Ishikawa (cell line): ENCODE results near the gene OR9Q2.

Experiments
- CEBPB ChIP-seq: IDR thresholded peaks from 2 replicates; pipeline ENCODE4 v1.6.1; 2012
- CREB1 ChIP-seq: IDR thresholded peaks from 2 replicates; pipeline ENCODE4 v1.6.1; 2012; ENCODE audit warnings: low read depth
- EGR1 ChIP-seq: IDR thresholded peaks from 2 replicates; pipeline ENCODE4 v1.6.1; 2012
- EP300 ChIP-seq: IDR thresholded peaks from 2 replicates; pipeline ENCODE4 v1.6.1; 2012; ENCODE audit warnings: borderline replicate concordance
- FOXM1 ChIP-seq: IDR thresholded peaks from 2 replicates; pipeline ENCODE4 v1.6.1; 2012; ENCODE audit warnings: low read depth, borderline replicate concordance
- NFIC ChIP-seq: IDR thresholded peaks from 2 replicates; pipeline ENCODE4 v1.6.1; 2012
- RAD21 ChIP-seq: IDR thresholded peaks from 2 replicates; pipeline ENCODE4 v1.6.1; 2012; ENCODE audit warnings: low read depth
- TAF1 ChIP-seq: IDR thresholded peaks from 2 replicates; pipeline ENCODE4 v1.6.1; 2012; ENCODE audit warnings: low read depth, mild to moderate bottlenecking
- TCF12 ChIP-seq: IDR thresholded peaks from 2 replicates; pipeline ENCODE4 v1.6.1; 2012; ENCODE audit warnings: low read depth
- TEAD4 ChIP-seq: IDR thresholded peaks from 2 replicates; pipeline ENCODE4 v1.6.1; 2012
- USF1 ChIP-seq: IDR thresholded peaks from 2 replicates; pipeline ENCODE4 v1.6.1; 2012
- YY1 ChIP-seq: IDR thresholded peaks from 2 replicates; pipeline ENCODE4 v1.6.1; 2012; ENCODE audit warnings: low read depth
- ZBTB7A ChIP-seq: IDR thresholded peaks from 2 replicates; pipeline ENCODE4 v1.6.1; 2012; ENCODE audit warnings: low read depth
- TF ChIP-seq, protein P1 (sequence below): IDR thresholded peaks from 2 replicates; pipeline ENCODE4 v1.6.1; 2012
- TF ChIP-seq, protein P2 (sequence below): IDR thresholded peaks from 2 replicates; pipeline ENCODE4 v1.6.1; 2012; ENCODE audit warnings: low read depth, mild to moderate bottlenecking

The OR9Q2 gene, protein sequence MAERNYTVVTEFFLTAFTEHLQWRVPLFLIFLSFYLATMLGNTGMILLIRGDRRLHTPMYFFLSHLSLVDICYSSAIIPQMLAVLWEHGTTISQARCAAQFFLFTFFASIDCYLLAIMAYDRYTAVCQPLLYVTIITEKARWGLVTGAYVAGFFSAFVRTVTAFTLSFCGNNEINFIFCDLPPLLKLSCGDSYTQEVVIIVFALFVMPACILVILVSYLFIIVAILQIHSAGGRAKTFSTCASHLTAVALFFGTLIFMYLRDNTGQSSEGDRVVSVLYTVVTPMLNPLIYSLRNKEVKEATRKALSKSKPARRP

DNA sequence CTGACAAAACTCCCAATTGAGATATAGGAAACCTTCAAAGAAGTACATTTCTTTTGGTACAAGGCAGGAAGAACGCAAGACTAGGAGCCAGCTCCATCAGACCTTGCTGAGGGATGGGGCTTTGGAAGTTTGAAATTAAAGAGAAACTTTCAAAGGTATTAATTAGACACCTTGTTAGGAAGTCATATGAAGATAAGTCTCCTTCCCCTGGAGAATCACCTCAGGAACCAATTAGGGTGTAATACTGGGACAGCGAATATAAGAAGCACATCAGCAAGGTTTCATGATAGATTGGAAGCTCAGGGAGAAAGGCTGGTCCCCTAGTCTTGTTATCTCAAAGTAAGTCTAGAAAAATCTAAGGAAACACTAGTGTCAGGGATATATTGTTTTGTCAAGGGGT is at the start of gene OR9Q2:
TSS of gene OR9Q2 (plus strand) at position 301 of the 400 bp plus-strand sequence. CDS start 1,421 bp downstream, outside the sequence.
- TF ChIP-seq EP300 (no peak), FOXM1 (no peak), ZBTB7A (no peak), EGR1 (no peak), CREB1 (no peak), TEAD4 (no peak)
- TF ChIP-seq, protein P1, sequence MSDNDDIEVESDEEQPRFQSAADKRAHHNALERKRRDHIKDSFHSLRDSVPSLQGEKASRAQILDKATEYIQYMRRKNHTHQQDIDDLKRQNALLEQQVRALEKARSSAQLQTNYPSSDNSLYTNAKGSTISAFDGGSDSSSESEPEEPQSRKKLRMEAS = no peak

- TF ChIP-seq FOXM1 (no peak), ZBTB7A (no peak), CREB1 (no peak), YY1 (no peak), TCF12 (no peak), EGR1 (no peak), USF1 (no peak), TAF1 (no peak), TEAD4 (no peak), CEBPB (no peak)
- TF ChIP-seq, protein P1 = no peak
Observed at GRCh38 chr11:58142761-58143160, 46.1 kb upstream of the OR9Q2 start.

DNA sequence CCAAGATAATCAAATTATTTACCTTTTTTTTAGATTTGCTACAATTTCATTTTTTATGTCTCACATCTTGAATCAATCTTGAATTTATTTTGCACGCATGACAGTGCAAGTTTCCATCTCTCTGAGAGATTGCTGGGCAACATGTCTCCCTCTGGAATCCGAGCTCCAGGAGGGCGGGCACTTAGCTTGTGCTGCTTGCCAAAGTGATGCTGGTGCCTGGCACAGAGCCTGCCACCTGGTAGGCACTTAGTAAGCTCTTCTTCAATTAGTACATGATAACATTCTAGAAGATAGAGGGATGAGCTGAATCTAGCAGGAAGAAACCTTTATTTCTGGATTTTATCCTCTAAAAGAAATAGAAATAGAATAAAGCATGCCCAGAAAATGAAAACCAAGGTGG is 36.1 kb upstream of the OR9Q2 start:
- TF ChIP-seq CREB1 (no peak), EP300 (no peak), TAF1 (no peak), YY1 (no peak), FOXM1 (no peak), TEAD4 (no peak), ZBTB7A (no peak), NFIC (no peak), EGR1 (no peak), RAD21 (no peak), CEBPB (no peak), USF1 (no peak), TCF12 (no peak)
- TF ChIP-seq, protein P1 = no peak
- TF ChIP-seq, protein P2, sequence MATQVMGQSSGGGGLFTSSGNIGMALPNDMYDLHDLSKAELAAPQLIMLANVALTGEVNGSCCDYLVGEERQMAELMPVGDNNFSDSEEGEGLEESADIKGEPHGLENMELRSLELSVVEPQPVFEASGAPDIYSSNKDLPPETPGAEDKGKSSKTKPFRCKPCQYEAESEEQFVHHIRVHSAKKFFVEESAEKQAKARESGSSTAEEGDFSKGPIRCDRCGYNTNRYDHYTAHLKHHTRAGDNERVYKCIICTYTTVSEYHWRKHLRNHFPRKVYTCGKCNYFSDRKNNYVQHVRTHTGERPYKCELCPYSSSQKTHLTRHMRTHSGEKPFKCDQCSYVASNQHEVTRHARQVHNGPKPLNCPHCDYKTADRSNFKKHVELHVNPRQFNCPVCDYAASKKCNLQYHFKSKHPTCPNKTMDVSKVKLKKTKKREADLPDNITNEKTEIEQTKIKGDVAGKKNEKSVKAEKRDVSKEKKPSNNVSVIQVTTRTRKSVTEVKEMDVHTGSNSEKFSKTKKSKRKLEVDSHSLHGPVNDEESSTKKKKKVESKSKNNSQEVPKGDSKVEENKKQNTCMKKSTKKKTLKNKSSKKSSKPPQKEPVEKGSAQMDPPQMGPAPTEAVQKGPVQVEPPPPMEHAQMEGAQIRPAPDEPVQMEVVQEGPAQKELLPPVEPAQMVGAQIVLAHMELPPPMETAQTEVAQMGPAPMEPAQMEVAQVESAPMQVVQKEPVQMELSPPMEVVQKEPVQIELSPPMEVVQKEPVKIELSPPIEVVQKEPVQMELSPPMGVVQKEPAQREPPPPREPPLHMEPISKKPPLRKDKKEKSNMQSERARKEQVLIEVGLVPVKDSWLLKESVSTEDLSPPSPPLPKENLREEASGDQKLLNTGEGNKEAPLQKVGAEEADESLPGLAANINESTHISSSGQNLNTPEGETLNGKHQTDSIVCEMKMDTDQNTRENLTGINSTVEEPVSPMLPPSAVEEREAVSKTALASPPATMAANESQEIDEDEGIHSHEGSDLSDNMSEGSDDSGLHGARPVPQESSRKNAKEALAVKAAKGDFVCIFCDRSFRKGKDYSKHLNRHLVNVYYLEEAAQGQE = no peak

DNA sequence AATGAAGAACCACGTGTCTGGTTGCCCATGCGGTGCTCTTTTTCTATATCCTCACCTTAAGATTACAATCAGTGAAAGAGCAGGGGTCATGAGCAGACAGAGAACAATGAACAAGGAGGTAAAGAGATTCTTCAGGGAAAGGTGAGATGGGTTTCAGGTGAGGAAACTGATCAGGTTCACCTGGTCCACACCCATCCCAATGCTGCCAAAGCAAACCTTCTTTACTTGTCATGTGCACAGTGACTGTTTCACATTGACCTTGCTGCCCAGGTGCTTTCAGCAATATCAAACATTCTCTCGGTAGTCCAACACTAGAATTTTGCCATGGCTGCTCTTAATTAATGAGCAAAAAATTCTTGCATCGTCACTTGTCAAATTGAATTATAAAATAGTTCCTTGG is 24.5 kb upstream of the OR9Q2 start:
- TF ChIP-seq FOXM1 (no peak), CEBPB (no peak), NFIC (no peak), TAF1 (no peak), USF1 (no peak), ZBTB7A (no peak), EGR1 (no peak), RAD21 (no peak), EP300 (no peak), CREB1 (no peak), YY1 (no peak)
- TF ChIP-seq, protein P2 = no peak
- TF ChIP-seq, protein P1 = no peak

GRCh38 chr11:58164990-58165389 is 23.9 kb upstream of the OR9Q2 start:
- TF ChIP-seq TEAD4 = no peak
- TF ChIP-seq TAF1 = no peak
- no peak for TF ChIP-seq ZBTB7A
- TF ChIP-seq, protein P1 = no peak
- no peak for TF ChIP-seq CEBPB
- no peak for TF ChIP-seq YY1
- no peak for TF ChIP-seq FOXM1
- no peak for TF ChIP-seq TCF12
- no peak for TF ChIP-seq EGR1
- no peak for TF ChIP-seq NFIC
- TF ChIP-seq EP300 = no peak
- TF ChIP-seq RAD21 = no peak
- TF ChIP-seq, protein P2 = no peak
- no peak for TF ChIP-seq CREB1
- TF ChIP-seq USF1 = no peak
